Ovary (tissue), 3 donors: ENCODE data around the gene PTH2R.

ENCODE experiments used
- CTCF ChIP-seq, 3 donors: fragments of 450-650 bp in 2 of 3; fragments of 200-600 bp in 1 of 3; IDR thresholded peaks; one replicate each; pipeline versions ENCODE4 v1.5.1 to v1.8.0; 2016 to 2022; ENCODE audit warnings: antibody characterized with exemption in 3 of 3, mild to moderate bottlenecking in 1 of 3
- EP300 ChIP-seq: sonication (generic); formaldehyde crosslinking; IDR thresholded peaks from one replicate; pipeline ENCODE4 v1.6.1; 2017; ENCODE audit warnings: antibody characterized with exemption
- POLR2A ChIP-seq: fragments of 450-650 bp; IDR thresholded peaks from one replicate; pipeline ENCODE4 v1.6.1; 2017; ENCODE audit warnings: antibody characterized with exemption, mild to moderate bottlenecking, moderate library complexity
- donor health status: DM: no; HTN: no; CAD: no.

DNA sequence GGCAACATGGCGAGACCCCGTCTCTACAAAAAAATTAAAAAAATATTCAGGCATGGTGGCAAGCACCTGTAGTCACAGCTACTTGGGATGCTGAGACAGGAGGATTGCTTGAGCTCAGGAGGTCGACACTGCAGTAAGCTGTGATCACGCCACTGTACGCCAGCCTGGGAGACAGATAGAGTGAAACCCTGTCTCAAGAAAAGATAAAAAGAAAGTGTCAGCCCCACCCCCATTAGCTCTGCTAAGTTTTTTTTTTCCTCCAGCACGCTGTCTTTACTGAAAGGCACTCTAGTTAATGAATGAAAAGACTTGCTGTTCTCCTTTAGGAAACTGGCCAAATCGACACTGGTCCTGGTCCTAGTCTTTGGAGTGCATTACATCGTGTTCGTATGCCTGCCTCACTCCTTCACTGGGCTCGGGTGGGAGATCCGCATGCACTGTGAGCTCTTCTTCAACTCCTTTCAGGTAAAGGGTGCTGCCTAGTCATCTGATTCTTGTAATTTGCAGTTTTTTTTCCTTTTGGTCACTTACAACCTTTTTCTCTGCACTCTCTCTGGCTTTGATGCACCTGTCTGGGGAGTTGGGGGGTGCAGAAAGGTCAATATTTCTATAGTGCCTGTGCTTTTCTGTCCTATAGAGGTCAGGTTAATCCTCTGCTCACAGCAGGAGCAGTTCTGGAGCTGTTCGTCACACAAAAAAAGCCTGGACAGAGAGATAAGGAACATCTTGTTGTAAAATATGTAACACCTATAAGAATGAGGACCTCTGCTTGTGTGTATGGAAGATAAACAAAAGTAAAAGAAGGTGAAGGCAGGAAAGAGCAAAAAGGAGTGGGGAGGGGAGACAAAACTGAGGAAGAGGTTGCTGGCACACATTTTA, 82.3 kb downstream of the PTH2R start:
- TF ChIP-seq CTCF (IDR thresholded peaks at IDR 0.05) (no peak), POLR2A (no peak), EP300 (no peak)
